GM19397 (cell line): Measurements from ENCODE around the gene GFM1.
"Not testable (repeated sequence)": the region's sequence is repeated elsewhere in the genome, so short reads cannot be mapped to it uniquely, and the experiment has no call there.

ENCODE experiments used
- ATAC-seq: cut with Tn5 transposase; IDR thresholded peaks from one replicate; pipeline ENCODE4 v1.9.1; 2021; ENCODE audit warnings: mild to moderate bottlenecking, moderate library complexity; ENCODE audit not compliant: unreplicated experiment

GFM1 gene

DNA sequence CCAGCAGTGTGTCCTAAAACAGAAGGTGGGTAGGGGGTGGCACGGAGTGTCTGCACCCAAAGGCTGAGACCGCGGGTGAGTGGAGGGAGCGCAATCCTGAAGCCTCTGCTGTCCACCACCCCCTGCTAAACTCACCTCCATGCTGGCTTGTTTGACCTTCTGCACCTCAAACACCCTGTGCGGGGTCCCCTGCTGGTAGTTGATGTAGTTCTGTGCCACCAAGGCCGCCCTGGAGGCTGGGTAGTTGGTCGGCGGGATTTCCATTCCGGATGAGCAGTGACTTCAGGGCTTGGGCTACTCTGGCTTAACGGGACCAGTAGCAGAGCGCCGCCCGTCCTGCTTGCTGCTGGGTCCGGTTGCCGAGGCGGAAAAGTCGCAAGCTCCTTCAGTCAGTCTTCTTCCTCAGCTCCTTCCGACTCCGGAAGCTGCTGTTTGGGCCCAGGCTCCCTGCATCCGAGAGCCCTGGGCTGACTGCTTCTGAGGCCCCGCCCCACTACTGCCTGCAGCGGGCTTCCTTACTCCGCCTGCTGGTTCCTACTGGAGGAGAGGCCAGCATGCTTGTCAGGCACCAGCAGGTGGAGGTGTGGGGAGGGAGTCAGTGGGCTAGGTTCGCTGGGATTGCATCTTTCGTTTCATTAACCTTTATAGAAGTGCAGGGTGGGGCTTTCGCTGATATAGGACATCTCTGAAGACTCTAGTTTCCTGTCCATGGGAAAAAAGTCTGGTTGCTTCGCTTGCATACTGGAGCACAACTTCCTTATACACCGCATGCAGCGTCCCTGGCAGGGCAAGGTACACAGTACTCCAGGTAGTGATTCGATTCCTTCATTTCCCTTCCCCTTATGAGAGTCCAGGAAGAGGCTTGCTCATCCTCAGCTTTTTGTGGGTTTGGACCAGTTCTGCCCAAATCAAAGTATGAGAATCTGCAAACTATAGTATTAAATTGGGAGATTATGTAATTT, 28.2 kb downstream of the GFM1 start, which contains the start of gene LXN:
LXN (minus strand) TSS at position 434 of the 962 bp plus-strand sequence; CDS start at position 264, 170 bp downstream.
- peak; percentile 100 for ATAC-seq

- ATAC-seq = no peak
Observed at GRCh38 chr3:158678687-158679086, 34.4 kb downstream of the GFM1 start.

DNA sequence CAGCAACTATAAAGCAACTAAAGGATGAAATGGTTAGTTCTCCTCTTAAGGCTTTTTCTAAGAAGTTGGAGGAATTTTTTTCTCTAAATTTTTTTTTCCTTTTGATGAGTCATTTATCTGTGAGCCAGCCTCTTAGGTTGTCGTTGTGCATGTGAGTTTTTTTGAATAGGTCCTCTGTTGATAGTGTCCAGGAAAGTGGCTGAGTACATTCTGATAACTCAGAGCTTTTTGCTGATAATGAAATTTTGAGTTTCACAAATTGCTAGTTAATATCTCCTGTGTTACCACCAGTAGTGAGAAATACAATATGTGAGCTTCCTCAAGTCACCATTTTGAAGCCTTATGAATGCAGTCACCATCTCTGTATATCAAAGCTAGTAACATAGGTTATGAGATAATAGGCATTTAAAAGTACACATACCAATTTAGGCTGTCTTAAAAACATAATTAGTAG, 35.2 kb downstream of the GFM1 start:
- no peak for ATAC-seq

- no peak for ATAC-seq
Observed at GRCh38 chr3:158680861-158681260, 36.5 kb downstream of the GFM1 start.

- no peak for ATAC-seq
Observed at GRCh38 chr3:158683230-158683962, 39.1 kb downstream of the GFM1 start.

DNA sequence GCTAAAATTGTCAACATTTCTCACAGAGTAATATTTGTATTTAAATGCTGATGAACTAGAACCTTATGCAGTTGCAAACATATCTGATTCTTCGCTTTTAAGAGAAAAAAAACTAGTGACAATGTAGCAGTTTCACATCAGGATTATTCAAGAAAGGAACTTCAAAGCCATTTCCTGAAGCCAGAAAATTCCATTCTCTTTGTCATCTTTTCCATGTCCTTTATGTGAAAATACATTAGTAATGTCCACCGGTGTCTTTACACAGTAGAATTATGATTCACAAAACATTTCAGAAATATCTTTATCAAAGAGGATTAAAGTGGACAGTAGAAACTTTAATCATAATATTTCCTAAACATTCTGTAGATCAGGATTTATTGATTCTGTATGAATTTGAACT, 40.8 kb downstream of the GFM1 start:
- no peak for ATAC-seq

GRCh38 chr3:158693866-158694456, 49.6 kb downstream of the GFM1 start:
- not testable (repeated sequence) for ATAC-seq

DNA sequence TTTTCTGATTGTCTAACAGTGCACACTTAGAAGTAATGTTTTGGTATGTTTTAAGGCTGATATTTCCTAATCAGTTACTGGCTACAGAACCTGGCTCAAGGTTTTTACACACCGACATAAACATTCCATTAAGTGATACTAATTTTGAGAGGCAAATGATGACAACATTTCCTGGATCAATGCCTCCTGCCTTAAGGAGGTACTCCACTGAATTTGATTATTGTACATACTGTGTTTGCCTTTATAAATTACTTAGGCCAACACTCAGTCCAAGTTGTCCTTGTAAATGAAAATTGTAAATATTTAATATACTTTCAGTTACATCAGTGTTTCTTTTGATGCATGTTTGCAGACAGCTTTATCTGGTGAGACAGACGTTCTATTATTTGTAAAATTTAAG, 52.3 kb downstream of the GFM1 start:
- ATAC-seq = no peak

DNA sequence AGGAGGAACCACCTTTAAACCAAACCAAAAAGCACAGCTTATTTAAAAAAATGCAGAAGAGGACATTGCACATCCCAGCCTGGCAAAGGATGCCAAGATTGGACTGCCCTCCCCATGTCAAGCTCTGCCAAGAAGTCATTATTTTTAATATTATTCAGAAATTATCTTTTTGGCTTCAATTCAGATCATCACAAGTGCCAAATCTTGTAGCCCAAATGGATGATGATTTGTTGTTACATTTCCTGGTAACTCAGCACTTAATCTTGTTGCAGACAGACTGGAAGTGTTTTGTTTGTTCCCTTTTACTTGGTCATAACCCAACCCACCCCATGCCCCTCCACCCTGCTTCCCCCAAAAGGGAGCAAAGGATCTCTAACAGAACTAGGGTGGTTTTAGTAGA, 56.2 kb downstream of the GFM1 start:
- no peak for ATAC-seq

- ATAC-seq = no peak
Observed at GRCh38 chr3:158701420-158702065, 57.2 kb downstream of the GFM1 start.

DNA sequence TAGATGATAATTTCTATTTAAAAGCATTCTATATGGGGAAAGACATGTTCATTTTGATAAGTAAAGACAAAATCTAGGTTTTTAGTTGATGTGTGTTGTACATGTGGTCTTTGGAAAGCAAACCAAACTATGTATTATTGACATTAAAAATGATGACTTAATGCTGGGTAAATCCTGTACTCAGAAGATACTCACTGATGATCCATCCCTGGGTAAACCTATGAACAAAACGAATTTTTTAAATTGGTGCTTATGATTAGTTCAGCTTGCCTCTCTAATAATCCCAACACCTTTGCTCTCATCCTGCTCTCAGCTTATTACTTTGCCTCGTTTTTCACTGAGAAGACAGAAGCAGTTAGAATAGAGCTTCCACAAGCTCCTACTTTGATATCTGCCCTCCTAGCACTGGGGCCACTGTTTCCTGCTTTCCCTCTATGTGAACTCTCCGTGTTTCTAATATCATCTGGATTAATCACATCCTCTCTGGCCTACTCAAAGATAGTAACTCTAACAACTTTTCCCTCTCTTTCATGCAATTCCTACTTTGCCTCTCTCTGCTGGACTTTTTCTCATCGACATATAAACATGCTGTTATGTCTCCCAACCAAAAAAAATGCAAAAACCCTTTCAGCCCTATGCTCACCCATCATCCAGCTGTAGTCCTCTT, 58.6 kb downstream of the GFM1 start:
- ATAC-seq = no peak

- no peak for ATAC-seq
Observed at GRCh38 chr3:158703566-158703965, 59.2 kb downstream of the GFM1 start.

- no peak for ATAC-seq
Observed at GRCh38 chr3:158709666-158710083, 65.3 kb downstream of the GFM1 start.

GRCh38 chr3:158710601-158711000, 66.3 kb downstream of the GFM1 start:
- ATAC-seq = no peak

DNA sequence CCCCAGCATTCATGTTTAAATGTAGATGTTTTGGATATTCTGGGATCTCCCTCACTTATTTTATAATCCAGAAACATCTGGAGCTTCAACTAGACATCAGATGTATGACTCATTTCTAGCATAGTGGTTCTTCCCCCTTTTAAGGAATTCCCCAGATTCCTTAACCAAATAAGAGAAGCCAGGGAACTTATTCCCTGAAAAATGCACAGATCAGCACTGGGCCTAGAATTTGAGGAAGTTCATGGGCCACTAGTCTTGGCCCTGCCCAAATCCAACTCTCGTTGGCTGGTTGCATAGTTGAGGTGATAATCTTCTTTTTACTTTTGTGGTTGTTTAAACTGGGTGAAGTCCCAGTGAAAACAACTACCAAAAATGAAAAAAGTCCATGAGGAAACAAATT, 67.6 kb downstream of the GFM1 start:
- no peak for ATAC-seq

DNA sequence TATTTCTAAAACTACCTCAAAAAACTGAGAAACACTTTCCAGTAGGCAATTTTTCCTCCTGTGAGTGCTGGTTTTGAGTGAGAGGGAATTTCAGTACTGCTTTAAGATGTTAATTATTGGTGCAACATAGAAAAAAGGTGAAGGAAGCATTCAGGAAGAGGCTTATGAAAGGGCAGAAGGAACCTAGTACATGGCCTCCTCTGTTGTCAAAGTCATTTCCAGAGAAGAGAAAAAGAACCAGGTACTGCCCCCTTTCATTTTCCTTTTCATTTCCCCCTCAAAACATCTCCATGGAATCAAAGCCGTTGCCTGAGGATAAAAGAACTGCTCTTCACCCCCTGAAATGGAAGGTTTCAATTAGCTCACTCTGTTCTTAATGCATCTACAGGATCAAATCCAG, 68.1 kb downstream of the GFM1 start:
- no peak for ATAC-seq

DNA sequence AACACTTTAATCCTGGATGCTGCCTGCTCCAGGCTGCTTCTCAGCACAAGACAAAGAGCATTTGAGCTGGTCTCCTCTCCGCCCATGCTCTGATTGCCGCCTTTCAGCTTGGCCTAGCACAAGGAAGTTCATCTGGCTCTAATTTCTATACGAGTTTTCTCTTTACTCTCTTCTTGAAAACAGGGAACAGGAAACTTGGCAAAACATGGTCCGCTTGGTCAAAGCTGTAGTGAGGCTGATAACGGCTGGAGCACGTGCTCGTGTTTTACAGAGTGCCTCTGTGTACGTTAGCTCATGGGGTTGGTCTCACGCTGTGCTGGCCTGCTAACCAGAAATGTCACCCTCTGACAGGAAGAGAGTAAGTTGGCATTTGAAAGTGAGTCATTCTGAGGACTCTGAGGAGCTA, 68.8 kb downstream of the GFM1 start:
- no peak for ATAC-seq

DNA sequence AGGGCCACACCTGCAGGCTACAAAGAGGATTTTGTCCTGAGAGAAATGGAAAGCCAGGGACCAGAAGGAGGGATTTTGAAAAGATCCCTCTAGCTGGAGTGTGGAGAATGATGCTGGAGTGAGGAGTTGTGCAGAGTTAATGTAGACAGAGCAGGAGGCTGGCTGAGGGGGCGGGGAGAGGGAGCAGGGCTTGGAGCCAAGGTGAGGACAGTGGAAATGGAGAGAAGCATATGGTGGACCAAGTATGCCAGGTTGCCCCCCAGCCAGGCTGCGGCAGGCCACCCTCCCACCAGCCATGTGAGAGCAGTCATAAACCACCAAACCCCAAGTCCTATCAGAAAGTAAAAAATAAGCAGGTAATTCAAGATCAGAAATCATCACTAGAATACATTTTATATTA, 73.2 kb downstream of the GFM1 start:
- no peak for ATAC-seq

DNA sequence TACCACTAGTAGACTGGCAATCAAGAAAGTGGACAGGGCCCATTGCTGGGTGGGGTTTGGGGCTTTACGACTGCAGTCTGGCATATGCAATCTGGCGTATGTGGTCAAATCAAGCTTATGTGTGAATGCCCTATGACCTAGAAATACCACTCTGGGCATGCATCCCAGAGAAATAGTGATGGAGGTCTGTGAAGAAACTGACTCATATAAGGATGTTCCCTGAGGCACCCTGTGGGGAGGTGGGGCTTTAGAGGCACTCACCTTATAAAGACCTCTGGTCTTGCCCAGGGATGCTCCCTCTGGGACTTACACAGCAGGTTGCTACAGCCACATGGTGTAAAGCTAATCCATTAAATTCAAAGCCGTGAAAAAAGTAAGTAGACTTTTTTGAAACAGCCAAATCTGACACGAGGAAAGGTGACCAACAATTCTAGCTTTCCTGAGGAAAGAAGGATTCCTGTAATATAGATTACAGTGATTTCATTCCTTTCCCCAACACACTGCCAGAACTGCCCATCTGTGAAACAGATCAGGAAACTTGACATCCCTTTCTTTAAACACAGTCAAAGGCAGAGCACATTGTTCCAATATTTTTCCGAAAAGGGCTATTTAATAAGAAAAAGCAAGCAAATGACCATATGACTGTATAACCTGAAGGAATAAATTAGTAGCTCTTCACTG, 74.3 kb downstream of the GFM1 start:
- no peak for ATAC-seq

GRCh38 chr3:158722108-158722507, 77.8 kb downstream of the GFM1 start:
- no peak for ATAC-seq
